IMR-90 (cell line): ENCODE results near the gene AGAP6. TPM values are rescaled to one million over a fixed set of nuclear protein-coding genes. Genes with fewer than 3 reads are reported as not detected.
"Not testable (repeated sequence)": the region's sequence is repeated elsewhere in the genome, so short reads cannot be mapped to it uniquely, and the experiment has no call there.

ENCODE experiments used
- ATAC-seq: fragments of 200-7000 bp; cut with Tn5 transposase; 2 replicates; pipeline ENCODE4 v1.9.1; 2020; ENCODE audit warnings: low read depth, mild to moderate bottlenecking, moderate library complexity
- BruUV-seq: library from RNA; stranded (reverse); fragments of 400-500 nt; replicated peaks from 2 replicates; lab custom pipeline; 2021; lab: Mats Ljungman, UMichigan
- CTCF ChIA-PET: fragments of 300-600 bp; formaldehyde crosslinking; extraction: SDS; loops from one replicate; lab custom pipeline; 2021; ENCODE audit warnings: antibody characterized with exemption; lab: Yijun Ruan, JAX
- POLR2A ChIA-PET: fragments of 300-600 bp; sonication (Branson Sonifier 250); formaldehyde crosslinking; loops from one replicate; lab custom pipeline; 2022; ENCODE audit warnings: antibody characterized with exemption; ENCODE audit not compliant: unreplicated experiment; lab: Charles Lee
- DNase-seq: peaks from one replicate; pipeline ENCODE4 v3.0.0; 2013
- H2AFZ ChIP-seq: replicated peaks from 2 replicates; pipeline ENCODE3; 2013; ENCODE audit warnings: low read length, mild to moderate bottlenecking; ENCODE audit not compliant: poor library complexity
- H2AK5ac ChIP-seq: 2 replicates; pipeline ENCODE4 v1.6.1; 2013; ENCODE audit warnings: low read depth, low read length, inconsistent platforms
- H2AK9ac ChIP-seq: replicated peaks from 2 replicates; pipeline ENCODE3; 2013; ENCODE audit warnings: mild to moderate bottlenecking, low read depth, low read length, moderate library complexity; ENCODE audit not compliant: poor library complexity
- H2BK120ac ChIP-seq: 2 replicates; pipeline ENCODE4 v1.6.1; 2013; ENCODE audit warnings: low read depth, low read length, inconsistent platforms
- H2BK15ac ChIP-seq: 3 replicates; pipeline ENCODE4 v1.6.1; 2013; ENCODE audit warnings: low read depth, low read length, inconsistent platforms
- H2BK20ac ChIP-seq: 2 replicates; pipeline ENCODE4 v1.6.1; 2013; ENCODE audit warnings: low read depth, mild to moderate bottlenecking, inconsistent platforms, low read length, moderate library complexity
- H2BK5ac ChIP-seq: 2 replicates; pipeline ENCODE4 v1.6.1; 2013; ENCODE audit warnings: mild to moderate bottlenecking, low read depth, low read length, inconsistent platforms; ENCODE audit not compliant: poor library complexity, severe bottlenecking
- H3K14ac ChIP-seq: replicated peaks from 2 replicates; pipeline ENCODE4 v1.6.1; 2013; ENCODE audit warnings: low read depth, low read length, inconsistent platforms
- H3K18ac ChIP-seq: 2 replicates; pipeline ENCODE4 v1.6.1; 2013; ENCODE audit warnings: low read depth, low read length, control low read depth
- H3K23ac ChIP-seq: 2 replicates; pipeline ENCODE4 v1.6.1; 2013; ENCODE audit warnings: low read depth, low read length, inconsistent platforms
- H3K27ac ChIP-seq: 2 replicates; pipeline ENCODE4 v1.5.1; 2013; ENCODE audit warnings: mild to moderate bottlenecking, control low read depth, low read length; ENCODE audit not compliant: insufficient read depth
- H3K27me3 ChIP-seq: 2 replicates; pipeline ENCODE4 v1.6.1; 2013; ENCODE audit warnings: low read length; ENCODE audit not compliant: control insufficient read depth, insufficient read depth
- H3K36me3 ChIP-seq: 2 replicates; pipeline ENCODE4 v1.6.1; 2013; ENCODE audit warnings: low read length, mixed read lengths; ENCODE audit not compliant: control insufficient read depth, insufficient read depth
- H3K4ac ChIP-seq: 2 replicates; pipeline ENCODE4 v1.6.1; 2013; ENCODE audit warnings: low read depth, low read length, inconsistent platforms
- H3K4me1 ChIP-seq: 2 replicates; pipeline ENCODE4 v1.6.1; 2013; ENCODE audit warnings: low read length, mixed read lengths; ENCODE audit not compliant: control insufficient read depth, insufficient read depth
- H3K4me2 ChIP-seq: 2 replicates; pipeline ENCODE4 v1.6.1; 2013; ENCODE audit warnings: low read depth, mild to moderate bottlenecking, control low read depth, low read length, moderate library complexity
- H3K4me3 ChIP-seq: 2 replicates; pipeline ENCODE4 v1.5.1; 2013; ENCODE audit warnings: low read depth, mild to moderate bottlenecking, control low read depth, low read length, moderate library complexity; ENCODE audit not compliant: insufficient read depth
- H3K56ac ChIP-seq: 2 replicates; pipeline ENCODE4 v1.6.1; 2013; ENCODE audit warnings: low read length, inconsistent platforms; ENCODE audit not compliant: insufficient read depth; ENCODE audit errors: extremely low read depth
- H3K79me1 ChIP-seq, 2 experiments: 2 replicates each; pipeline ENCODE4 v1.6.1; 2013; ENCODE audit warnings: low read length in 2 of 2, inconsistent platforms in 1 of 2, low read depth in 1 of 2
- H3K9ac ChIP-seq: 2 replicates; pipeline ENCODE4 v1.6.1; 2013; ENCODE audit warnings: low read depth, low read length, control low read depth
- H3K9me1 ChIP-seq: 2 replicates; pipeline ENCODE4 v1.6.1; 2013; ENCODE audit warnings: low read length, inconsistent platforms; ENCODE audit not compliant: insufficient read depth
- H3K9me3 ChIP-seq: 2 replicates; pipeline ENCODE4 v1.6.1; 2013; ENCODE audit warnings: low read length; ENCODE audit not compliant: control insufficient read depth, insufficient read depth
- H4K20me1 ChIP-seq: 2 replicates; pipeline ENCODE4 v1.6.1; 2013; ENCODE audit warnings: low read length, inconsistent platforms; ENCODE audit not compliant: insufficient read depth
- H4K5ac ChIP-seq: 2 replicates; pipeline ENCODE4 v1.6.1; 2013; ENCODE audit warnings: mild to moderate bottlenecking, low read depth, low read length, control low read depth
- H4K8ac ChIP-seq, 2 experiments: 2 replicates each; pipeline ENCODE4 v1.6.1; 2013; ENCODE audit warnings: low read depth in 2 of 2, low read length in 2 of 2, control low read depth in 1 of 2, inconsistent platforms in 1 of 2
- H4K91ac ChIP-seq: 2 replicates; pipeline ENCODE4 v1.6.1; 2013; ENCODE audit warnings: low read depth, low read length, inconsistent platforms; ENCODE audit not compliant: insufficient read depth
- WGBS, 2 experiments: methylation state at CpG; one replicate each; pipeline versions ENCODE4 v1.1.5 to v1.1.7; 2013; ENCODE audit warnings: missing lambda C conversion rate in 2 of 2; ENCODE audit not compliant: insufficient read length in 1 of 2; ENCODE audit errors: extremely low coverage in 2 of 2; 5-methylcytosine and 5-hydroxymethylcytosine counted together
- dilution Hi-C: fragments of 300-500 bp; cut with HindIII; formaldehyde crosslinking; loops from one replicate; pipeline ENCODE4 v1.14.3; 2018; ENCODE audit warnings: low sequenced_read_pairs; ENCODE audit not compliant: unreplicated experiment
- in situ Hi-C: fragments of 300-500 bp; cut with MboI; formaldehyde crosslinking; loops from 3 replicates; pipeline ENCODE4 v1.14.3; 2019; ENCODE audit warnings: low sequenced_read_pairs, inconsistent platforms, mixed read lengths
- intact Hi-C: fragments of 100-400 bp; cut with micrococcal nuclease; formaldehyde crosslinking; loops from 2 replicates; pipeline ENCODE4 v1.10.0; 2022
- polyA plus RNA-seq, 3 experiments: library from polyadenylated mRNA; depleted of rRNA; stranded (reverse); fragments of >200 nt; gene quantifications; 2 replicates each; pipeline ENCODE4 v1.2.3, GENCODE V29; 2012; ENCODE audit warnings: low replicate concordance in 1 of 3
- total RNA-seq: library from RNA; depleted of rRNA; stranded (reverse); fragments of >200 nt; gene quantifications from 2 replicates; pipeline ENCODE4 v1.2.3, GENCODE V29; 2012

AGAP6 gene
- total and polyA plus RNA-seq, 2 of the 4 experiments (the other 2 are of a cell fraction), result 2.3 to 13.6 TPM

GRCh38 chr10:50017646-50018045, 29.4 kb downstream of the AGAP6 start:
- H3K18ac ChIP-seq, H4K8ac ChIP-seq, H4K91ac ChIP-seq, H3K9ac ChIP-seq, H3K79me1 ChIP-seq, H3K23ac ChIP-seq, H3K4ac ChIP-seq, H2BK15ac ChIP-seq, H4K20me1 ChIP-seq, H2BK120ac ChIP-seq, DNase-seq, H2BK5ac ChIP-seq, H2AFZ ChIP-seq, H3K14ac ChIP-seq, H3K4me1 ChIP-seq, H3K9me3 ChIP-seq, dilution Hi-C loops, H3K36me3 ChIP-seq, H4K5ac ChIP-seq, H2AK5ac ChIP-seq, H3K56ac ChIP-seq, H3K27me3 ChIP-seq, intact Hi-C loops, H3K4me2 ChIP-seq, CTCF ChIA-PET, ATAC-seq, BruUV-seq, H2BK20ac ChIP-seq, H3K4me3 ChIP-seq, H3K27ac ChIP-seq, H2AK9ac ChIP-seq, H3K9me1 ChIP-seq, POLR2A ChIA-PET, in situ Hi-C loops: not testable (repeated sequence)
- no CpG with 5 or more reads among the region's 5 CpGs for whole genome bisulfite sequencing, 2 experiments

GRCh38 chr10:50019279-50019678, 31.1 kb downstream of the AGAP6 start:
- H3K9me1 ChIP-seq, H4K91ac ChIP-seq, H3K18ac ChIP-seq, ATAC-seq, H3K27me3 ChIP-seq, H3K9me3 ChIP-seq, H2BK120ac ChIP-seq, H3K27ac ChIP-seq, H3K14ac ChIP-seq, intact Hi-C loops, H3K4me2 ChIP-seq, H2AK5ac ChIP-seq, H2AK9ac ChIP-seq, CTCF ChIA-PET, H2BK5ac ChIP-seq, POLR2A ChIA-PET, H3K79me1 ChIP-seq, BruUV-seq, H2AFZ ChIP-seq, dilution Hi-C loops, H4K5ac ChIP-seq, H3K23ac ChIP-seq, H3K4me3 ChIP-seq, H4K8ac ChIP-seq, H2BK15ac ChIP-seq, H3K9ac ChIP-seq, H4K20me1 ChIP-seq, H3K36me3 ChIP-seq, H3K4ac ChIP-seq, H2BK20ac ChIP-seq, in situ Hi-C loops, H3K4me1 ChIP-seq, H3K56ac ChIP-seq, DNase-seq: not testable (repeated sequence)
- no CpG with 5 or more reads among the region's 3 CpGs for WGBS, 2 experiments
